GM12892 (cell line): ENCODE data around the gene PEPD.

Experiments used
- POLR2AphosphoS5 ChIP-seq: IDR thresholded peaks from 2 replicates; pipeline ENCODE4 v1.6.1; 2011; ENCODE audit warnings: low read depth, low read length, control low read depth
- TAF1 ChIP-seq: IDR thresholded peaks from 2 replicates; pipeline ENCODE4 v1.6.1; 2011; ENCODE audit warnings: low read depth, mild to moderate bottlenecking, control low read depth, low read length, borderline replicate concordance

DNA sequence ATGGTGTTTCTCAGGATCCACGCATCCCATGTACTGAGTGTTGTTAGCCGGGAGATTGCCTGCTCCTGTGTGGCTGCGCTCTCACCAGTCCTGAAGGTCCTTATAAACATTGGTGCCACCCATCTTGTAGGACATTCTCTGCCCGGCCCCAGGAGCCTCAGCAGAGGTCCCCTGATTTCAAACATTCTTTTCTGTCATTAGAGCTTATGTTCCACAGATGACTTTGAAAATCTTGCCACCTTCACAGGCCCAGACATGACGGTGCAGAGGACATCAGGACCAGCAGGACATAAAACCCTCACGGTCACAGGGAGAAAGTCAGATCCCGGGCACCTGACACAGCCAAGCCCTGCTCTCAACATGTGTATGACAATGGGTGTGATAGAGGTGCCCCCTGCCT, 33.2 kb upstream of the PEPD start:
- TF ChIP-seq POLR2AphosphoS5, result no peak
- no peak for TF ChIP-seq TAF1
